ENCODE measurements around the gene MASP2. TPM values are rescaled to one million over a fixed set of nuclear protein-coding genes. Genes with fewer than 3 reads are reported as not detected.
"Not testable (repeated sequence)": the region's sequence is repeated elsewhere in the genome, so short reads cannot be mapped to it uniquely, and the experiment has no call there.

MASP2 gene
- total RNA-seq, 4 donors from 2014 or later, result 0.16 TPM; not detected in 3

GRCh38 chr1:11067716-11068599 is 20.9 kb upstream of the MASP2 start:
- Histone ChIP-seq H3K27me3 (no peaks in the 10 kb centered on the region), H3K36me3 (peaks cover 3 to 82% of the 10 kb centered on the region in 2 donors), H3K4me1 (no peaks in the 10 kb centered on the region), H3K27ac (no peak overlapping the region), H3K4me3 (no peak overlapping the region), H3K9me3 (no peaks in the 10 kb centered on the region)
- in situ Hi-C loops (cut with MboI; ENCODE audit: low sequenced_read_pairs in 4 of 4), result no loop called here
- TF ChIP-seq, protein P1, sequence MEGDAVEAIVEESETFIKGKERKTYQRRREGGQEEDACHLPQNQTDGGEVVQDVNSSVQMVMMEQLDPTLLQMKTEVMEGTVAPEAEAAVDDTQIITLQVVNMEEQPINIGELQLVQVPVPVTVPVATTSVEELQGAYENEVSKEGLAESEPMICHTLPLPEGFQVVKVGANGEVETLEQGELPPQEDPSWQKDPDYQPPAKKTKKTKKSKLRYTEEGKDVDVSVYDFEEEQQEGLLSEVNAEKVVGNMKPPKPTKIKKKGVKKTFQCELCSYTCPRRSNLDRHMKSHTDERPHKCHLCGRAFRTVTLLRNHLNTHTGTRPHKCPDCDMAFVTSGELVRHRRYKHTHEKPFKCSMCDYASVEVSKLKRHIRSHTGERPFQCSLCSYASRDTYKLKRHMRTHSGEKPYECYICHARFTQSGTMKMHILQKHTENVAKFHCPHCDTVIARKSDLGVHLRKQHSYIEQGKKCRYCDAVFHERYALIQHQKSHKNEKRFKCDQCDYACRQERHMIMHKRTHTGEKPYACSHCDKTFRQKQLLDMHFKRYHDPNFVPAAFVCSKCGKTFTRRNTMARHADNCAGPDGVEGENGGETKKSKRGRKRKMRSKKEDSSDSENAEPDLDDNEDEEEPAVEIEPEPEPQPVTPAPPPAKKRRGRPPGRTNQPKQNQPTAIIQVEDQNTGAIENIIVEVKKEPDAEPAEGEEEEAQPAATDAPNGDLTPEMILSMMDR (IDR thresholded peaks at IDR 0.05 in 4 of 5, conservative IDR thresholded peaks at IDR 0.05 in 1 of 5), result no peak
- TF ChIP-seq POLR2A (IDR thresholded peaks at IDR 0.05), result no peak
- ATAC-seq (no peak), DNase-seq (no peak)
- intact Hi-C loops (cut with DNase I; ENCODE audit: low total_unique reads), result no loop called here

- Histone ChIP-seq H3K27ac (no peak overlapping the region), H3K9me3 (no peaks in the 10 kb centered on the region), H3K27me3 (no peaks in the 10 kb centered on the region), H3K4me3 (no peak overlapping the region), H3K4me1 (peaks cover 6 to 9% of the 10 kb centered on the region in 2 donors), H3K36me3 (peaks cover 0 to 60% of the 10 kb centered on the region in 2 donors)
- in situ Hi-C loops (cut with MboI; ENCODE audit: low sequenced_read_pairs in 4 of 4), result no loop called here
- TF ChIP-seq POLR2A (IDR thresholded peaks at IDR 0.05), result no peak
- TF ChIP-seq, protein P1 (IDR thresholded peaks at IDR 0.05 in 4 of 5, conservative IDR thresholded peaks at IDR 0.05 in 1 of 5), result no peak
- no peak for DNase-seq
- intact Hi-C loops (cut with DNase I; ENCODE audit: low total_unique reads), result no loop called here
- no peak for ATAC-seq
These were observed 18.8 kb upstream of the MASP2 start for GRCh38 chr1:11065796-11066195.

- Histone ChIP-seq H3K4me3 (no peak overlapping the region), H3K36me3 (peaks cover 0 to 54% of the 10 kb centered on the region in 2 donors), H3K9me3 (no peaks in the 10 kb centered on the region), H3K27ac (no peak overlapping the region), H3K4me1 (peaks cover 9 to 11% of the 10 kb centered on the region in 2 donors), H3K27me3 (no peaks in the 10 kb centered on the region)
- TF ChIP-seq, protein P1 (IDR thresholded peaks at IDR 0.05 in 4 of 5, conservative IDR thresholded peaks at IDR 0.05 in 1 of 5), result no peak
- no peak for TF ChIP-seq POLR2A (IDR thresholded peaks at IDR 0.05)
- intact Hi-C loops (cut with DNase I; ENCODE audit: low total_unique reads), result no loop called here
- no peak for ATAC-seq
- no peak for DNase-seq
- in situ Hi-C loops (cut with MboI; ENCODE audit: low sequenced_read_pairs in 4 of 4), result no loop called here
These were observed 17.9 kb upstream of the MASP2 start for GRCh38 chr1:11064942-11065341.

GRCh38 chr1:11063937-11064537 is 17.0 kb upstream of the MASP2 start:
- H3K27me3 ChIP-seq; H3K4me3 ChIP-seq; in situ Hi-C loops (cut with MboI; ENCODE audit: low sequenced_read_pairs in 4 of 4); intact Hi-C loops (cut with DNase I; ENCODE audit: low total_unique reads); DNase-seq; H3K27ac ChIP-seq; ATAC-seq; H3K9me3 ChIP-seq: not testable (repeated sequence)
- Histone ChIP-seq H3K4me1 (peaks cover 14% of the 10 kb centered on the region in 2 donors), H3K36me3 (peaks cover 0 to 45% of the 10 kb centered on the region in 2 donors)

- ATAC-seq (no peak), DNase-seq (no peak)
- peaks cover 18 to 19% of the 10 kb centered on the region in 2 donors for H3K4me1 ChIP-seq
- no peak overlapping the region for H3K27ac ChIP-seq
- in situ Hi-C loops (cut with MboI; ENCODE audit: low sequenced_read_pairs in 4 of 4) (no loop called here), intact Hi-C loops (cut with DNase I; ENCODE audit: low total_unique reads) (no loop called here)
- no peaks in the 10 kb centered on the region for H3K27me3 ChIP-seq
- TF ChIP-seq, protein P1 (IDR thresholded peaks at IDR 0.05 in 4 of 5, conservative IDR thresholded peaks at IDR 0.05 in 1 of 5), result no peak
- no peak for TF ChIP-seq POLR2A (IDR thresholded peaks at IDR 0.05)
- H3K9me3 ChIP-seq, result no peaks in the 10 kb centered on the region
- H3K4me3 ChIP-seq, result no peak overlapping the region
- peaks cover 0 to 34% of the 10 kb centered on the region in 2 donors for H3K36me3 ChIP-seq
These were observed 15.9 kb upstream of the MASP2 start for GRCh38 chr1:11062965-11063401.

Measured in gastrocnemius medialis (tissue), 4 donors.